ENCODE data around the gene CPSF7. TPM values are rescaled to one million over a fixed set of nuclear protein-coding genes. Genes with fewer than 3 reads are reported as not detected.
"Not testable (repeated sequence)": the region's sequence is repeated elsewhere in the genome, so short reads cannot be mapped to it uniquely, and the experiment has no call there.

CPSF7 gene
- total RNA-seq, 1 donor = 33.2 TPM

- DNase-seq (ENCODE audit: low read depth) = no peak
- TF ChIP-seq CTCF (IDR thresholded peaks at IDR 0.05; ENCODE audit: insufficient read depth, low read depth, low read length) = no peak
- H3K4me3 ChIP-seq (ENCODE audit: low read depth, low read length) = no peak overlapping the region
These were observed 15.7 kb upstream of the CPSF7 start for GRCh38 chr11:61445516-61445915.

- no peak overlapping the region for H3K4me3 ChIP-seq (ENCODE audit: low read depth, low read length)
- no peak for TF ChIP-seq CTCF (IDR thresholded peaks at IDR 0.05; ENCODE audit: insufficient read depth, low read depth, low read length)
- peak; percentile 24 for DNase-seq (ENCODE audit: low read depth)
These were observed 12.8 kb upstream of the CPSF7 start for GRCh38 chr11:61442616-61443015.

- no peak for TF ChIP-seq CTCF (IDR thresholded peaks at IDR 0.05; ENCODE audit: insufficient read depth, low read depth, low read length)
- no peak for DNase-seq (ENCODE audit: low read depth)
- no peak overlapping the region for H3K4me3 ChIP-seq (ENCODE audit: low read depth, low read length)
These were observed 9.8 kb upstream of the CPSF7 start for GRCh38 chr11:61439615-61440014.

DNA sequence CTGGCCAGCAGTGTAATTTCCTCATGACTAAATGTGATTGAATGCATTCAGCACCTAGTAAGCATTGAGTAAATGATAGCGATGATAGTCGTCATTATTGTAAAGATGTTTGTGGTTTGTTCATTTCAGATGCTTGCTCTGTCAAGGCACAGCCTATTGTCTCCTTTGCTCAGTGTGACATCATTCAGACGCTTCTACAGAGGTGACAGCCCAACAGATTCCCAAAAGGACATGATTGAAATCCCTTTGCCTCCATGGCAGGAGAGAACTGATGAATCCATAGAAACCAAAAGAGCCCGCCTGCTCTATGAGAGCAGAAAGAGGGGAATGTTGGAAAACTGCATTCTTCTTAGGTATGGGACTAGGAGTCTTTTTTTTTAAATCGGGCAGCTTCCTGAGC is 7.7 kb upstream of the CPSF7 start:
- TF ChIP-seq CTCF (IDR thresholded peaks at IDR 0.05; ENCODE audit: insufficient read depth, low read depth, low read length) = no peak
- H3K4me3 ChIP-seq (ENCODE audit: low read depth, low read length) = no peak overlapping the region

DNA sequence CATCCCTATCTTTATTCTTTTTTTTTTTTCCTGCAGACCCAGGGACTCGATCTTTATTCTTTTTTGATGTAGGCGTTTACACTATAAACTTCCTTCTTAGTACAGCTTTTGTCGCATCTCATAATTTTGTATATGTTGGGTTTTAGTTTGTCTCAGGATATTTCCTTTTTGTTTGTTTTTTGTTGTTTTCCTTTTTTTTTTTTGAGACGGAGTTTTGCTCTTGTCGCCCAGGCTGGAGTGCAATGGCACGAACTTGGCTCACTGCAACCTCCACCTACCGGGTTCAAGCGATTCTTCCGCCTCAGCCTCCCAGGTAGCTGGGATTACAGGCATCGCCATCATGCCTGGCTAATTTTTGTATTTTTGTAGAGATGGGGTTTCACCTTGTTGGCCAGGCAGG is 1.1 kb upstream of the CPSF7 start:
- DNase-seq (ENCODE audit: low read depth) = not testable (repeated sequence)
- H3K4me3 ChIP-seq (ENCODE audit: low read depth, low read length) = peak overlapping the region; percentile 96

More for the DNA sequence above, 7.7 kb upstream of the CPSF7 start:
- DNase-seq (ENCODE audit: low read depth) = no peak

- no peak for TF ChIP-seq CTCF (IDR thresholded peaks at IDR 0.05; ENCODE audit: insufficient read depth, low read depth, low read length)
- peak; percentile 80 for DNase-seq (ENCODE audit: low read depth)
- H3K4me3 ChIP-seq (ENCODE audit: low read depth, low read length) = peak overlapping the region; percentile 96
These were observed 457 bp downstream of the CPSF7 start for GRCh38 chr11:61429346-61429690.

GRCh38 chr11:61425367-61426131 is 4.2 kb downstream of the CPSF7 start:
- no peak overlapping the region for H3K4me3 ChIP-seq (ENCODE audit: low read depth, low read length)
- DNase-seq (ENCODE audit: low read depth) = no peak
- TF ChIP-seq CTCF (IDR thresholded peaks at IDR 0.05; ENCODE audit: insufficient read depth, low read depth, low read length) = no peak
